ENCODE measurements around the gene GRM7.

GRCh38 chr3:6989608-6990291, 128.8 kb downstream of the GRM7 start:
- TF ChIP-seq, protein P1, sequence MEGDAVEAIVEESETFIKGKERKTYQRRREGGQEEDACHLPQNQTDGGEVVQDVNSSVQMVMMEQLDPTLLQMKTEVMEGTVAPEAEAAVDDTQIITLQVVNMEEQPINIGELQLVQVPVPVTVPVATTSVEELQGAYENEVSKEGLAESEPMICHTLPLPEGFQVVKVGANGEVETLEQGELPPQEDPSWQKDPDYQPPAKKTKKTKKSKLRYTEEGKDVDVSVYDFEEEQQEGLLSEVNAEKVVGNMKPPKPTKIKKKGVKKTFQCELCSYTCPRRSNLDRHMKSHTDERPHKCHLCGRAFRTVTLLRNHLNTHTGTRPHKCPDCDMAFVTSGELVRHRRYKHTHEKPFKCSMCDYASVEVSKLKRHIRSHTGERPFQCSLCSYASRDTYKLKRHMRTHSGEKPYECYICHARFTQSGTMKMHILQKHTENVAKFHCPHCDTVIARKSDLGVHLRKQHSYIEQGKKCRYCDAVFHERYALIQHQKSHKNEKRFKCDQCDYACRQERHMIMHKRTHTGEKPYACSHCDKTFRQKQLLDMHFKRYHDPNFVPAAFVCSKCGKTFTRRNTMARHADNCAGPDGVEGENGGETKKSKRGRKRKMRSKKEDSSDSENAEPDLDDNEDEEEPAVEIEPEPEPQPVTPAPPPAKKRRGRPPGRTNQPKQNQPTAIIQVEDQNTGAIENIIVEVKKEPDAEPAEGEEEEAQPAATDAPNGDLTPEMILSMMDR (conservative IDR thresholded peaks at IDR 0.05 in 1 of 2, IDR thresholded peaks at IDR 0.05 in 1 of 2; ENCODE audit: low read depth in 1 of 2, low read length in 2 of 2): no peak
- TF ChIP-seq EZH2 (IDR thresholded peaks at IDR 0.05; ENCODE audit: low read length, missing control alignments): no peak
